Suprapubic skin (tissue), 3 donors: ENCODE measurements around the gene CDH4.

Source experiments
- POLR2A ChIP-seq, 2 donors: fragments of 450-650 bp; IDR thresholded peaks; one replicate each; pipeline ENCODE4 v1.6.1; 2017; ENCODE audit warnings: antibody characterized with exemption in 2 of 2, mild to moderate bottlenecking in 2 of 2, moderate library complexity in 2 of 2
- TF ChIP-seq, protein P1 (sequence below), 2 donors: fragments of 200-600 bp in 1 of 2; fragments of 450-650 bp in 1 of 2; sonication (generic) in 1 of 2; IDR thresholded peaks; one replicate each; pipeline ENCODE4 v1.5.1; 2016 to 2019; ENCODE audit warnings: antibody characterized with exemption in 2 of 2, mild to moderate bottlenecking in 1 of 2, moderate library complexity in 1 of 2

DNA sequence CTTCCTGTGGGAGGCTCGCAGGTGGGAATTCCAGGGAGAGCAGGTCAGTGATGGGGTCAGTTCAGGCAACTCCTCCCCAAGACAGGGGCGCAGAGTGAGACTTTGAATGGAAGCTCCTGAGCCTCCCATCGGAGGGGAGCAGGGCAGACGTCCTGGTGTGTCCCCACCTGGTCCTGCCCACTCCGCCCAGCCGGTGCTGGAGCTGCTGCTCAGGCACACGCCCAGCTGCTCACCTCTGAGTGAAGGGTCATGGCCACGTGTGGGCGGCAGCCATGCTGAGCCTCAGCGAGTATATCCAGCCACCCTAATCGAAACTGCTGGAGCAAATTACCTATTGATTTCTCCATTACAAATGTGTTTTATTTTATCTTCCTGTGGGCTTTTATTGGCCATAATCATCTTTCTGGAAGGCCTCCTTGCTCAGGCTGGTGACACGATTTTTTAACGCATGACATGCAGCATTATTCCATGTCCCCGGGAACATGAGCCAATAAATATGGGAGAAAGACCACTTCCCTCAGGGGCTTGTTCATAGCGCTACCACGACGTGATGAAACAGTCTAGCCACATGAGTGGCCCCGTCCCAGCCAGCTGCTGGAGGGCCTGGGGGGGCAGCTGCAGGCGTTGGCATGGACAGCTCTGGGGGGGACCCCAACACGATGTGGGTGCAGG, 665.5 kb downstream of the CDH4 start:
- TF ChIP-seq POLR2A (IDR thresholded peaks at IDR 0.05), result no peak
- TF ChIP-seq, protein P1, sequence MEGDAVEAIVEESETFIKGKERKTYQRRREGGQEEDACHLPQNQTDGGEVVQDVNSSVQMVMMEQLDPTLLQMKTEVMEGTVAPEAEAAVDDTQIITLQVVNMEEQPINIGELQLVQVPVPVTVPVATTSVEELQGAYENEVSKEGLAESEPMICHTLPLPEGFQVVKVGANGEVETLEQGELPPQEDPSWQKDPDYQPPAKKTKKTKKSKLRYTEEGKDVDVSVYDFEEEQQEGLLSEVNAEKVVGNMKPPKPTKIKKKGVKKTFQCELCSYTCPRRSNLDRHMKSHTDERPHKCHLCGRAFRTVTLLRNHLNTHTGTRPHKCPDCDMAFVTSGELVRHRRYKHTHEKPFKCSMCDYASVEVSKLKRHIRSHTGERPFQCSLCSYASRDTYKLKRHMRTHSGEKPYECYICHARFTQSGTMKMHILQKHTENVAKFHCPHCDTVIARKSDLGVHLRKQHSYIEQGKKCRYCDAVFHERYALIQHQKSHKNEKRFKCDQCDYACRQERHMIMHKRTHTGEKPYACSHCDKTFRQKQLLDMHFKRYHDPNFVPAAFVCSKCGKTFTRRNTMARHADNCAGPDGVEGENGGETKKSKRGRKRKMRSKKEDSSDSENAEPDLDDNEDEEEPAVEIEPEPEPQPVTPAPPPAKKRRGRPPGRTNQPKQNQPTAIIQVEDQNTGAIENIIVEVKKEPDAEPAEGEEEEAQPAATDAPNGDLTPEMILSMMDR (IDR thresholded peaks at IDR 0.05), result no peak
